Colonic mucosa (tissue), 4 donors: ENCODE results near the gene DNAH2. TPM values are rescaled to one million over a fixed set of nuclear protein-coding genes. Genes with fewer than 3 reads are reported as not detected.

ENCODE experiments used
- DNase-seq: peaks from one replicate; pipeline ENCODE4 v3.0.0-alpha.2; 2020
- H3K27ac ChIP-seq: fragments of 200-600 bp; one replicate; pipeline ENCODE4 v1.8.0; 2021
- H3K27me3 ChIP-seq: fragments of 200-600 bp; one replicate; pipeline ENCODE4 v1.8.0; 2021
- H3K36me3 ChIP-seq: fragments of 200-600 bp; one replicate; pipeline ENCODE4 v1.8.0; 2021
- H3K4me1 ChIP-seq: fragments of 200-600 bp; one replicate; pipeline ENCODE4 v1.8.0; 2021; ENCODE audit warnings: mild to moderate bottlenecking
- H3K4me3 ChIP-seq: fragments of 200-600 bp; one replicate; pipeline ENCODE4 v1.8.0; 2021
- H3K9ac ChIP-seq, 2 donors: one replicate each; pipeline ENCODE4 v1.7.0; 2013; ENCODE audit warnings: control low read depth in 2 of 2, low read depth in 2 of 2, low read length in 2 of 2
- H3K9me3 ChIP-seq: fragments of 200-600 bp; one replicate; pipeline ENCODE4 v1.8.0; 2021
- intact Hi-C: fragments of 100-400 bp; cut with DNase I; formaldehyde crosslinking; loops from one replicate; pipeline ENCODE4 v1.14.1; 2022
- total RNA-seq, 2 donors: library from RNA; stranded (reverse); fragmentation: NEBNext Ultra II Directional in 1 of 2; extraction: Animal tissue kit (Norgen Biotek cat#: 25700) in 1 of 2; gene quantifications; one replicate each; pipeline ENCODE4 v1.2.1, GENCODE V29; 2021
- TF ChIP-seq, protein P1 (sequence below): fragments of 200-600 bp; IDR thresholded peaks from one replicate; pipeline ENCODE4 v1.8.0; 2022; ENCODE audit warnings: antibody characterized with exemption, mild to moderate bottlenecking
- donor health status: healthy.
- donor health status: DM: no; HTN: no; CAD: no.
- donor health status: DM: no; HTN: no; CAD: no.

The DNAH2 gene
- total RNA-seq, 2 donors from 2014 or later = 0.32 to 0.62 TPM

DNA sequence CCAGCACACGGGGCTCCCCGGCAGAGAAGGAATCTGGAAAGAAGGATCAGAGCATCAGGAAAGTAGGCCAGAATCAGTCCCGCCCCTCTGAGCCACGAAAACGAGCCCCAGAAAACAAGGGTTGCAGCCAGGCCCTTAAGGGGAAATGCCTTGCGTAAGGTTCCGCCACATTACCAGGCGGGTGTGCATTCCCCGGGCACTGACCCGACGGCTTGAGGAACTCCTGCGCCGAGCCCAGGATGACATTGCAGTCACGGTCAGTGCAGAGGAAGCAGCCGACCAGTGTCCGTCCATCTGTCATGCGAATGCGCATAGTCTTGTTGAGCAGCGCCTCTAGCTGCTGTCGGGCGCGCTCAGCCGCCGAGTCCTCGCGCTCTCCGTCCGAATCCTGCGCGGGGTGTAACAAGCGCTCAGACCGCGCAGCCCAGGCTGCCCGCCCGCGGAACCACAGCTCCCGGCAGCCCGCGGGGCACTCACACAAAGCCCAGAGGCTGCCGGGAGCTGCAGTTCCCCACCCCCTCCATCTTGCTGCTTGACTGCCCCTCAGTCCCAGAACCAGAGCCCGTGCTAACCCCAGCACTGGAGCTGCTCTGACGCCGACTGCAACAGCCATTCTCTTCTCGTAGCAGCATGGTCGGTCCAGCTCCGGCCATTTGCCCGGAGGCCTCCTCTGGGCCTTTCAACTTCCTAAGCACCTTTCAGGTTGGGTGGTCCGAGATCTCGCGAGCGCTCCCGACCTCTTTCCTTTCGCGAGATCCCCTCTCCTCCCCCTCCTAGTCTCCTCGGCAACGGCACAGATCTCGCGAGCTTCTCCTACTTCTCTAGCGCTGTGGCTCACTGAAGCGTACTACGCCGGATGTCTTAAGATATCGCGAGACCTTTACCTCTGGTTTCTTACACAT, 139.5 kb downstream of the DNAH2 start, which contains the start of gene NAA38:
Gene NAA38, minus strand, starts transcription at position 749 of the 902 bp plus-strand sequence. Its CDS starts 96 bp downstream, at position 653.
- DNase-seq = peak; percentile 97
- Histone ChIP-seq H3K9me3 (no peaks in the 10 kb centered on the region), H3K4me1 (peaks cover 18% of the 10 kb centered on the region), H3K4me3 (peak within 1 kb of the TSS; percentile 80), H3K27ac (peak within 1 kb of the TSS; percentile 95), H3K27me3 (no peaks in the 10 kb centered on the region), H3K9ac (peak within 1 kb of the TSS; percentile 65 to 96), H3K36me3 (peaks cover 7% of the 10 kb centered on the region)
- TF ChIP-seq, protein P1, sequence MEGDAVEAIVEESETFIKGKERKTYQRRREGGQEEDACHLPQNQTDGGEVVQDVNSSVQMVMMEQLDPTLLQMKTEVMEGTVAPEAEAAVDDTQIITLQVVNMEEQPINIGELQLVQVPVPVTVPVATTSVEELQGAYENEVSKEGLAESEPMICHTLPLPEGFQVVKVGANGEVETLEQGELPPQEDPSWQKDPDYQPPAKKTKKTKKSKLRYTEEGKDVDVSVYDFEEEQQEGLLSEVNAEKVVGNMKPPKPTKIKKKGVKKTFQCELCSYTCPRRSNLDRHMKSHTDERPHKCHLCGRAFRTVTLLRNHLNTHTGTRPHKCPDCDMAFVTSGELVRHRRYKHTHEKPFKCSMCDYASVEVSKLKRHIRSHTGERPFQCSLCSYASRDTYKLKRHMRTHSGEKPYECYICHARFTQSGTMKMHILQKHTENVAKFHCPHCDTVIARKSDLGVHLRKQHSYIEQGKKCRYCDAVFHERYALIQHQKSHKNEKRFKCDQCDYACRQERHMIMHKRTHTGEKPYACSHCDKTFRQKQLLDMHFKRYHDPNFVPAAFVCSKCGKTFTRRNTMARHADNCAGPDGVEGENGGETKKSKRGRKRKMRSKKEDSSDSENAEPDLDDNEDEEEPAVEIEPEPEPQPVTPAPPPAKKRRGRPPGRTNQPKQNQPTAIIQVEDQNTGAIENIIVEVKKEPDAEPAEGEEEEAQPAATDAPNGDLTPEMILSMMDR = peak; percentile 29
- intact Hi-C loops = no loop called here

DNA sequence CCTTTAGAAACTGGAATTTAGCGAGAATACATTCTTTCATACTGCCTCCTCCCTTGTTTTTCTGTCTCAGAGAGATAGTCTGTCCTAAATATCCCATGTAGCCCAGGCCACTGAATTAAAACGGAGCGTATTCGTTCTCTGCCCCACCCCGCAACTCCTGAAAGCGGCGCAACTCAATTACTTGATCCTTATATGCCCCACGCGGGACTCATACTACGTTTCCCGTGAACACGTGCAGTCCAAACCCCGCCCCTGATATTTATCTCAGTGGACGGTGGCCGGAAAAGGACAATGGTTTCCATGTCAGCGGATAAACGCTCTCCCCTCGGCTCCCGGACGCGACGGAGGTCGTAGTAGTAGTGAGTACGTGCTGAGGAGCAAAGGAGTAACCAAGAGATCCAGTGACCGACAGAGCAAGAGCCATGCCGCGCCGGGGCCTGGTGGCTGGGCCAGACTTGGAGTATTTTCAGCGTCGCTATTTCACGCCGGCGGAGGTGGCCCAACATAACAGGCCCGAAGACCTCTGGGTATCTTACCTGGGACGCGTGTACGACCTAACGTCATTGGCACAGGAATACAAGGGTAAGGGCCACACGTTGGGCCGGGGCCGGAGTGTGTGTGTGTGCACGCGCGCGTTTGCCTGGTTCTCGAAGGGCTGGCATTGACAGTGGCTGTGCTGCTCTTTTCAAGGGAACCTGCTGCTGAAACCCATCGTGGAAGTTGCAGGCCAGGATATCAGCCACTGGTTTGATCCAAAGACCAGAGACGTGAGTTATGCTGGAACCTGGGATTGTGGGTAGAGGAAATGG, 140.4 kb downstream of the DNAH2 start, which contains the start of gene CYB5D1:
Gene CYB5D1, plus strand, starts transcription at position 291 of the 809 bp plus-strand sequence. Its CDS starts 132 bp downstream, at position 423.
- Histone ChIP-seq H3K4me3 (peak within 1 kb of the TSS; percentile 80), H3K4me1 (peaks cover 16% of the 10 kb centered on the region)
- intact Hi-C loops = no loop called here

GRCh38 chr17:7858522-7858810, 140.9 kb downstream of the DNAH2 start:
- TF ChIP-seq, protein P1 = peak; percentile 42
- Histone ChIP-seq H3K36me3 (no peaks in the 10 kb centered on the region), H3K4me3 (peak overlapping the region; percentile 80), H3K27ac (peak overlapping the region; percentile 95), H3K4me1 (peaks cover 16% of the 10 kb centered on the region), H3K27me3 (no peaks in the 10 kb centered on the region), H3K9me3 (no peaks in the 10 kb centered on the region), H3K9ac (peak overlapping the region; percentile 56 to 96)
- DNase-seq = peak; percentile 48
- intact Hi-C loops = no loop called here

More for the DNA sequence above, 140.4 kb downstream of the DNAH2 start, which contains the start of gene CYB5D1:
- Histone ChIP-seq H3K9me3 (no peaks in the 10 kb centered on the region), H3K36me3 (no peaks in the 10 kb centered on the region), H3K9ac (peak within 1 kb of the TSS; percentile 65 to 96), H3K27me3 (no peaks in the 10 kb centered on the region), H3K27ac (peak within 1 kb of the TSS; percentile 95)
- TF ChIP-seq, protein P1 = no peak
- peak; percentile 96 for DNase-seq

- Histone ChIP-seq H3K27ac (no peak overlapping the region), H3K4me1 (peaks cover 16% of the 10 kb centered on the region), H3K4me3 (no peak overlapping the region), H3K27me3 (no peaks in the 10 kb centered on the region), H3K36me3 (no peaks in the 10 kb centered on the region), H3K9ac (peak overlapping the region in 1 of 2 donors; percentile 96), H3K9me3 (no peaks in the 10 kb centered on the region)
- intact Hi-C loops = no loop called here
- TF ChIP-seq, protein P1 = no peak
- DNase-seq = no peak
Measured at GRCh38 chr17:7859028-7859427, 141.5 kb downstream of the DNAH2 start.
